DND-41 (cell line): Measurements from ENCODE around the gene SIRPG.

Source experiments
- ATAC-seq: fragments of 200-7000 bp; cut with Tn5 transposase; 3 replicates; pipeline ENCODE4 v1.9.1; 2021; ENCODE audit warnings: low read depth; ENCODE audit not compliant: insufficient read depth
- DNase-seq: peaks from one replicate; pipeline ENCODE4 v3.0.0-alpha.2; 2020
- H2AFZ ChIP-seq: 2 replicates; pipeline ENCODE4 v1.6.0; 2012; ENCODE audit warnings: low read depth, low read length
- H3K27ac ChIP-seq: 2 replicates; pipeline ENCODE4 v1.5.1; 2012; ENCODE audit warnings: low read length, inconsistent platforms
- H3K27me3 ChIP-seq: fragments of 200-600 bp; sonication (generic); 2 replicates; pipeline ENCODE4 v1.6.0; 2012; ENCODE audit warnings: low read length, mild to moderate bottlenecking, inconsistent platforms; ENCODE audit not compliant: insufficient read depth, poor library complexity
- H3K36me3 ChIP-seq: 2 replicates; pipeline ENCODE4 v1.5.1; 2012; ENCODE audit warnings: low read length, inconsistent platforms; ENCODE audit not compliant: insufficient read depth
- H3K4me1 ChIP-seq: 2 replicates; pipeline ENCODE4 v1.5.1; 2012; ENCODE audit warnings: mild to moderate bottlenecking, low read length; ENCODE audit not compliant: insufficient read depth
- H3K4me2 ChIP-seq: 2 replicates; pipeline ENCODE4 v1.6.0; 2012; ENCODE audit warnings: mild to moderate bottlenecking, moderate library complexity, low read length, inconsistent platforms; ENCODE audit not compliant: insufficient read depth
- H3K4me3 ChIP-seq, 2 experiments: fragments of 200-600 bp in 1 of 2; shearing (Covaris generic) in 1 of 2; 2 replicates each; pipeline ENCODE4 v1.5.1; 2012 to 2016; ENCODE audit warnings: inconsistent platforms in 2 of 2, low read length in 2 of 2, mild to moderate bottlenecking in 2 of 2, low read depth in 1 of 2, moderate library complexity in 1 of 2
- H3K79me2 ChIP-seq: 2 replicates; pipeline ENCODE4 v1.6.0; 2012; ENCODE audit warnings: low read length, inconsistent platforms; ENCODE audit not compliant: insufficient read depth
- H3K9ac ChIP-seq: 2 replicates; pipeline ENCODE4 v1.6.0; 2012; ENCODE audit warnings: low read depth, mild to moderate bottlenecking, inconsistent platforms, low read length, moderate library complexity
- H3K9me3 ChIP-seq: 2 replicates; pipeline ENCODE4 v1.5.1; 2012; ENCODE audit warnings: low read length, moderate library complexity, mild to moderate bottlenecking, inconsistent platforms; ENCODE audit not compliant: insufficient read depth, severe bottlenecking
- H4K20me1 ChIP-seq: 2 replicates; pipeline ENCODE4 v1.6.0; 2012; ENCODE audit warnings: low read length; ENCODE audit not compliant: insufficient read depth
- CTCF ChIP-seq: IDR thresholded peaks from 2 replicates; pipeline ENCODE4 v1.5.1; 2012; ENCODE audit warnings: borderline replicate concordance, low read length, moderate library complexity, mild to moderate bottlenecking; ENCODE audit not compliant: poor library complexity, severe bottlenecking; ENCODE audit errors: extremely low read depth
- EZH2 ChIP-seq: IDR thresholded peaks from 3 replicates; pipeline ENCODE4 v1.6.1; 2012; ENCODE audit warnings: borderline replicate concordance, low read depth, mild to moderate bottlenecking, moderate library complexity, low read length, inconsistent platforms; ENCODE audit not compliant: severe bottlenecking

Gene SIRPG

GRCh38 chr20:1673424-1673823 is 15.8 kb upstream of the SIRPG start:
- no peaks in the 10 kb centered on the region for H3K79me2 ChIP-seq

GRCh38 chr20:1672728-1673127 is 15.1 kb upstream of the SIRPG start:
- Histone ChIP-seq H3K27me3 (no peaks in the 10 kb centered on the region), H3K9me3 (peaks cover 4% of the 10 kb centered on the region), H3K79me2 (no peaks in the 10 kb centered on the region), H3K27ac (no peak overlapping the region), H2AFZ (no peak overlapping the region), H3K9ac (no peak overlapping the region), H3K4me2 (no peak overlapping the region), H3K4me1 (no peaks in the 10 kb centered on the region), H3K4me3 (no peak overlapping the region), H4K20me1 (no peaks in the 10 kb centered on the region), H3K36me3 (no peaks in the 10 kb centered on the region)
- DNase-seq (no peak), ATAC-seq (no peak)
- no peak for TF ChIP-seq EZH2
- TF ChIP-seq CTCF = no peak

More at GRCh38 chr20:1673424-1673823, 15.8 kb upstream of the SIRPG start:
- Histone ChIP-seq H3K4me2 (no peak overlapping the region), H3K27ac (no peak overlapping the region), H3K36me3 (no peaks in the 10 kb centered on the region), H2AFZ (no peak overlapping the region), H3K9me3 (peaks cover 4% of the 10 kb centered on the region), H3K27me3 (no peaks in the 10 kb centered on the region), H3K4me3 (no peak overlapping the region), H3K4me1 (no peaks in the 10 kb centered on the region), H4K20me1 (no peaks in the 10 kb centered on the region), H3K9ac (no peak overlapping the region)
- no peak for DNase-seq
- no peak for ATAC-seq
- TF ChIP-seq CTCF = no peak
- no peak for TF ChIP-seq EZH2

- no peak for ATAC-seq
- no peak for TF ChIP-seq CTCF
- no peak for TF ChIP-seq EZH2
- H3K4me1 ChIP-seq = no peaks in the 10 kb centered on the region
These were observed 14.5 kb upstream of the SIRPG start for GRCh38 chr20:1671891-1672669.

More at GRCh38 chr20:1671891-1672669, 14.5 kb upstream of the SIRPG start:
- H3K9me3 ChIP-seq = peaks cover 4% of the 10 kb centered on the region
- H3K27ac ChIP-seq = no peak overlapping the region
- no peaks in the 10 kb centered on the region for H3K79me2 ChIP-seq
- no peak overlapping the region for H3K4me3 ChIP-seq
- H3K4me2 ChIP-seq = no peak overlapping the region
- H2AFZ ChIP-seq = no peak overlapping the region
- H3K36me3 ChIP-seq = no peaks in the 10 kb centered on the region
- no peak for DNase-seq
- H4K20me1 ChIP-seq = no peaks in the 10 kb centered on the region
- H3K27me3 ChIP-seq = no peaks in the 10 kb centered on the region
- no peak overlapping the region for H3K9ac ChIP-seq
